ENCODE data around the gene CCDC47. TPM values are rescaled to one million over a fixed set of nuclear protein-coding genes. Genes with fewer than 3 reads are reported as not detected.

The CCDC47 gene
- total and polyA plus RNA-seq, 2 donors (not counting 1 experiment from before 2014, with no cell fraction given), result 7.4 to 39.7 TPM

- no peaks in the 10 kb centered on the region for H3K27me3 ChIP-seq (replicated peaks in 1 of 4; ENCODE audit: control extremely low read depth in 1 of 4, control insufficient read depth in 3 of 4, insufficient read depth in 4 of 4, low read length in 3 of 4)
- ATAC-seq (ENCODE audit: low read depth) (no peak), DNase-seq (no peak)
- no peaks in the 10 kb centered on the region for H3K9me3 ChIP-seq (ENCODE audit: control extremely low read depth in 1 of 3, control insufficient read depth in 2 of 3, insufficient read depth in 1 of 3, low read length in 2 of 3)
- H3K27ac ChIP-seq (ENCODE audit: low read length in 2 of 2), result peak within 1 kb of the TSS; percentile 78 to 94
- peak within 1 kb of the TSS; percentile 88 for H3K4me2 ChIP-seq (replicated peaks; ENCODE audit: low read depth, low read length, poor library complexity, severe bottlenecking)
- ChIA-PET CTCF (interaction anchor here (0.7 to 3.2 kb wide), 9 partner anchors 9 to 80 kb away, joined by 3 to 15 read pairs (median 4); partner anchors contain the start of gene STRADA), POLR2A (interaction anchor here (0.5 to 4.1 kb wide), 23 partner anchors 12 to 1299 kb away, joined by 3 to 113 read pairs (median 5); partner anchors contain the start of genes CEP95, DCAF7, DDX5 and FTSJ3)
- peaks cover 87% of the 10 kb centered on the region for H3K79me2 ChIP-seq (ENCODE audit: control insufficient read depth, insufficient read depth, low read length)
- peaks cover 8 to 23% of the 10 kb centered on the region in 2 experiments for H3K36me3 ChIP-seq (replicated peaks in 1 of 2; ENCODE audit: control extremely low read depth in 1 of 2, control insufficient read depth in 1 of 2, extremely low read depth in 1 of 2, insufficient read depth in 2 of 2, low read length in 1 of 2)
- H3K4me1 ChIP-seq (ENCODE audit: control insufficient read depth in 2 of 2, insufficient read depth in 2 of 2, low read length in 2 of 2), result peaks cover 28 to 34% of the 10 kb centered on the region in 2 donors
- peak within 1 kb of the TSS; percentile 98 for H3K4me3 Mint-ChIP-seq
- peak within 1 kb of the TSS; percentile 78 to 99 (median 90) for H3K4me3 ChIP-seq (ENCODE audit: control extremely low read depth in 1 of 5, extremely low read depth in 1 of 5, insufficient read depth in 1 of 5, low read depth in 2 of 5, low read length in 4 of 5)
- no peaks in the 10 kb centered on the region for H3K27me3 Mint-ChIP-seq
- H3K27ac Mint-ChIP-seq, result peak within 1 kb of the TSS; percentile 99
- H3K9me3 Mint-ChIP-seq (ENCODE audit: insufficient read depth), result no peaks in the 10 kb centered on the region
- H3K9ac ChIP-seq (ENCODE audit: low read length), result peak within 1 kb of the TSS; percentile 92
- 1% methylated on average over 46 of the region's 67 CpGs for WGBS (ENCODE audit: insufficient coverage)
- intact Hi-C loops (cut with micrococcal nuclease), result loop anchor here (5.0 kb wide), 2 partner anchors 248 to 373 kb away; partner anchors contain the start of gene ICAM2
- TF ChIP-seq EZH2 (IDR thresholded peaks at IDR 0.05; ENCODE audit: borderline replicate concordance, insufficient read depth, low read depth, low read length, poor library complexity, severe bottlenecking) (no peak), CTCF (IDR thresholded peaks at IDR 0.05) (no peak)
- peaks cover 53% of the 10 kb centered on the region for H3K4me1 Mint-ChIP-seq
- H2AFZ ChIP-seq (ENCODE audit: insufficient read depth, low read depth, low read length, poor library complexity, severe bottlenecking), result peak within 1 kb of the TSS; percentile 93
- peaks cover 41% of the 10 kb centered on the region for H4K20me1 ChIP-seq (ENCODE audit: control insufficient read depth, insufficient read depth, low read length, poor library complexity, severe bottlenecking)
These were observed 958 bp upstream of the CCDC47 start, which contains the start of gene DDX42 for GRCh38 chr17:63774141-63774968. Gene DDX42, plus strand, starts transcription at chr17:63774170. Its CDS starts 12,880 bp downstream, at chr17:63787050.

Measured in B cell (primary cell).